H1 (cell line): ENCODE measurements around the gene CES4A. TPM values are rescaled to one million over a fixed set of nuclear protein-coding genes. Genes with fewer than 3 reads are reported as not detected.

ENCODE experiments used
- CTCF ChIA-PET: fragments of 300-600 bp; sonication (Branson Sonifier 250); formaldehyde crosslinking; loops from one replicate; lab custom pipeline; 2021; ENCODE audit not compliant: partially characterized antibody; lab: Charles Lee
- POLR2A ChIA-PET: fragments of 300-600 bp; sonication (Branson Sonifier 250); formaldehyde crosslinking; loops from one replicate; lab custom pipeline; 2021; ENCODE audit warnings: inconsistent platforms; ENCODE audit not compliant: partially characterized antibody; lab: Charles Lee
- DNase-seq, 2 experiments: peaks; one replicate each; pipeline versions ENCODE4 v3.0.0 to v3.0.0-alpha.2; 2010 to 2022; ENCODE audit warnings: low spot score in 2 of 2, low read depth in 1 of 2, mixed read lengths in 1 of 2
- FAIRE-seq: peaks from 2 replicates; lab custom pipeline; 2011; peaks lifted over from hg19 to GRCh38; lab: Jason Lieb, UNC
- H2AFZ ChIP-seq: 2 replicates; pipeline ENCODE4 v1.8.1; 2012; ENCODE audit warnings: low read length, inconsistent platforms
- H2AK5ac ChIP-seq: 2 replicates; pipeline ENCODE4 v1.6.1; 2013; ENCODE audit warnings: low read depth, low read length
- H2BK120ac ChIP-seq: replicated peaks from 2 replicates; pipeline ENCODE3; 2013; ENCODE audit warnings: low read depth, low read length, inconsistent platforms
- H2BK12ac ChIP-seq: 2 replicates; pipeline ENCODE4 v1.6.1; 2013; ENCODE audit warnings: low read depth, low read length
- H2BK15ac ChIP-seq: 2 replicates; pipeline ENCODE4 v1.6.1; 2013; ENCODE audit warnings: low read length
- H2BK20ac ChIP-seq: 2 replicates; pipeline ENCODE4 v1.6.1; 2013; ENCODE audit warnings: low read length
- H2BK5ac ChIP-seq: 2 replicates; pipeline ENCODE4 v1.6.1; 2013; ENCODE audit warnings: low read depth, low read length
- H3K14ac ChIP-seq: 2 replicates; pipeline ENCODE4 v1.6.1; 2013; ENCODE audit warnings: inconsistent platforms; ENCODE audit not compliant: insufficient read length
- H3K18ac ChIP-seq: 2 replicates; pipeline ENCODE4 v1.6.1; 2013; ENCODE audit warnings: low read length; ENCODE audit errors: extremely low read depth
- H3K23ac ChIP-seq: 2 replicates; pipeline ENCODE4 v1.6.1; 2013; ENCODE audit warnings: inconsistent platforms; ENCODE audit not compliant: insufficient read length
- H3K23me2 ChIP-seq: 2 replicates; pipeline ENCODE4 v1.6.1; 2013; ENCODE audit warnings: low read depth, low read length
- H3K27ac ChIP-seq: 2 replicates; pipeline ENCODE4 v1.6.1; 2011; ENCODE audit warnings: low read depth, low read length, inconsistent platforms
- H3K27me3 ChIP-seq, 4 experiments: replicated peaks in 1 of 4; 1 replicate in 1 of 4; 2 replicates in 3 of 4; pipeline versions ENCODE4 v1.6.1 to v1.8.1; 2011 to 2013; ENCODE audit warnings: low read length in 3 of 4, mild to moderate bottlenecking in 3 of 4, inconsistent platforms in 2 of 4, mixed read lengths in 2 of 4, moderate library complexity in 1 of 4; ENCODE audit not compliant: control insufficient read depth in 3 of 4, insufficient read depth in 3 of 4; ENCODE audit errors: extremely low read depth in 1 of 4
- H3K36me3 ChIP-seq, 4 experiments: 2 replicates each; pipeline versions ENCODE4 v1.6.1 to v1.8.1; 2011 to 2013; ENCODE audit warnings: mild to moderate bottlenecking in 4 of 4, low read length in 3 of 4, moderate library complexity in 2 of 4, control low read depth in 1 of 4, inconsistent platforms in 1 of 4; ENCODE audit not compliant: insufficient read depth in 4 of 4, control insufficient read depth in 2 of 4
- H3K4ac ChIP-seq: replicated peaks from 2 replicates; pipeline ENCODE3; 2013; ENCODE audit warnings: low read length, low read depth, mixed read lengths, inconsistent platforms; ENCODE audit not compliant: insufficient read length
- H3K4me1 ChIP-seq, 4 experiments: replicated peaks in 1 of 4; 1 replicate in 1 of 4; 2 replicates in 3 of 4; pipeline versions ENCODE4 v1.6.1 to v1.8.1; 2011 to 2013; ENCODE audit warnings: low read length in 3 of 4, inconsistent platforms in 2 of 4, mixed read lengths in 1 of 4; ENCODE audit not compliant: insufficient read depth in 4 of 4, control insufficient read depth in 3 of 4
- H3K4me2 ChIP-seq, 2 experiments: 2 replicates each; pipeline versions ENCODE4 v1.6.1 to v1.8.1; 2011 to 2013; ENCODE audit warnings: low read depth in 2 of 2, low read length in 2 of 2, control low read depth in 1 of 2, inconsistent platforms in 1 of 2, mild to moderate bottlenecking in 1 of 2; ENCODE audit not compliant: insufficient read depth in 1 of 2
- H3K4me3 ChIP-seq, 4 experiments: fragments of 200-600, 300-600 bp in 1 of 4; sonication (generic), shearing (Covaris generic), sonication (Bioruptor Twin) in 1 of 4; 2 replicates each; pipeline versions ENCODE4 v1.5.1 to v1.8.1; 2011 to 2016; ENCODE audit warnings: low read length in 4 of 4, low read depth in 3 of 4, control low read depth in 2 of 4, inconsistent platforms in 2 of 4, mild to moderate bottlenecking in 2 of 4, mixed read lengths in 1 of 4, moderate library complexity in 1 of 4; ENCODE audit not compliant: insufficient read depth in 2 of 4; ENCODE audit errors: extremely low read depth in 1 of 4
- H3K56ac ChIP-seq: replicated peaks from 2 replicates; pipeline ENCODE3; 2013; ENCODE audit warnings: low read depth, mild to moderate bottlenecking, mixed read lengths, low read length, inconsistent platforms; ENCODE audit not compliant: insufficient read length
- H3K79me1 ChIP-seq: 2 replicates; pipeline ENCODE4 v1.6.1; 2013; ENCODE audit warnings: low read depth, low read length, control low read depth
- H3K79me2 ChIP-seq, 2 experiments: 2 replicates each; pipeline versions ENCODE4 v1.6.1 to v1.8.1; 2012 to 2013; ENCODE audit warnings: low read length in 2 of 2, mild to moderate bottlenecking in 2 of 2, inconsistent platforms in 1 of 2; ENCODE audit not compliant: insufficient read depth in 2 of 2, control insufficient read depth in 1 of 2
- H3K9ac ChIP-seq, 4 experiments: replicated peaks in 1 of 4; 1 replicate in 1 of 4; 2 replicates in 3 of 4; pipeline versions ENCODE4 v1.6.1 to v1.8.1; 2011 to 2013; ENCODE audit warnings: low read depth in 3 of 4, low read length in 3 of 4, control low read depth in 2 of 4, mild to moderate bottlenecking in 2 of 4, moderate library complexity in 2 of 4, inconsistent platforms in 1 of 4; ENCODE audit errors: extremely low read depth in 1 of 4
- H3K9me3 ChIP-seq, 2 experiments: 2 replicates each; pipeline versions ENCODE4 v1.6.1 to v1.8.1; 2012 to 2013; ENCODE audit warnings: mild to moderate bottlenecking in 2 of 2, moderate library complexity in 2 of 2, control low read depth in 1 of 2, inconsistent platforms in 1 of 2, low read depth in 1 of 2, low read length in 1 of 2, mixed read lengths in 1 of 2; ENCODE audit not compliant: insufficient read depth in 2 of 2
- H4K20me1 ChIP-seq, 2 experiments: replicated peaks in 1 of 2; 2 replicates each; pipeline versions ENCODE3 to v1.8.1; 2011 to 2013; ENCODE audit warnings: inconsistent platforms in 2 of 2, low read length in 2 of 2, mild to moderate bottlenecking in 1 of 2; ENCODE audit not compliant: insufficient read depth in 2 of 2, control insufficient read depth in 1 of 2
- H4K5ac ChIP-seq: 2 replicates; pipeline ENCODE4 v1.6.1; 2013; ENCODE audit warnings: low read length, low read depth, mixed read lengths, inconsistent platforms; ENCODE audit not compliant: insufficient read length
- H4K8ac ChIP-seq: 2 replicates; pipeline ENCODE4 v1.8.0; 2013; ENCODE audit warnings: mild to moderate bottlenecking, moderate library complexity, low read length, inconsistent platforms; ENCODE audit not compliant: insufficient read depth; ENCODE audit errors: extremely low read depth
- H4K91ac ChIP-seq: replicated peaks from 2 replicates; pipeline ENCODE3; 2013; ENCODE audit warnings: low read length, mixed read lengths, inconsistent platforms; ENCODE audit not compliant: insufficient read length
- CHD1 ChIP-seq: IDR thresholded peaks from 2 replicates; pipeline ENCODE4 v1.6.1; 2012; ENCODE audit warnings: low read depth, low read length, improper control_type of control experiment
- TAF1 ChIP-seq: IDR thresholded peaks from 2 replicates; pipeline ENCODE4 v1.6.1; 2011; ENCODE audit warnings: mild to moderate bottlenecking, low read depth, low read length
- WGBS, 2 experiments: shearing (Covaris generic) in 1 of 2; methylation state at CpG; one replicate each; pipeline versions ENCODE4 v1.1.6 to v1.1.7; 2013 to 2015; ENCODE audit warnings: low lambda C conversion rate in 2 of 2, mixed read lengths in 2 of 2, inconsistent platforms in 1 of 2, low coverage in 1 of 2, missing lambda C conversion rate in 1 of 2; ENCODE audit not compliant: insufficient replicate concordance in 2 of 2, insufficient coverage in 1 of 2, insufficient read length in 1 of 2; ENCODE audit errors: extremely low coverage in 1 of 2, missing lambda C conversion rate in 1 of 2; 5-methylcytosine and 5-hydroxymethylcytosine counted together
- polyA plus RNA-seq, 7 experiments: library from polyadenylated mRNA; depleted of rRNA in 3 of 7; stranded (reverse) in 5 of 7; unstranded in 2 of 7; fragments of >200 nt in 5 of 7; fragments of 200-250 nt in 2 of 7; gene quantifications; 1 replicate in 5 of 7; 2 replicates in 1 of 7; 4 replicates in 1 of 7; pipeline versions ENCODE4 v1.2.1 to v1.2.3, GENCODE V29; 2011 to 2013; ENCODE audit warnings: missing spikeins in 2 of 7, mixed read lengths in 2 of 7
- total RNA-seq: library from RNA; stranded (reverse); fragmentation: NEBNext Ultra II Directional; extraction: Animal tissue kit (Norgen Biotek cat#: 25700); gene quantifications from 2 replicates; pipeline ENCODE4 v1.2.1, GENCODE V29; 2021

The CES4A gene
- total and polyA plus RNA-seq, 2 of the 8 experiments (the other 6 are each of a cell fraction or from before 2014, with no cell fraction given), result 0.93 to 1.5 TPM

DNA sequence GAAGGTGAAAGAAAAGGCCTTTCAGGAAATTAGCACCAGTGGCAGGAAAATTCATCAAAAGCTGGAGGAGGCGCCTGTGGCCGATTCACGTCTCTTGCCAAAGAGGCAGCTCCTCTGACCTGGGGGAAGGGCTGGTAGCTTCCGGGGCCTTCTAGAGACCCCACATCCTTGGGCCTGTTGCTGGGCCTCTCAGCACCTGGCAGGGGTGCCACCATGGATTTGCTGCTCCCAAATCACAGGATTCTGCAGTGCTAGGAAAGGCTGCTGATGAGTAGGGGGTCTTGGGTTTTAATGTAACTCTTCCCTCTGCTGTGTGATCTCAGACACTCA is 29.0 kb downstream of the CES4A start:
- no peak overlapping the region for H3K4ac ChIP-seq
- FAIRE-seq (no peak), DNase-seq (no peak)
- H3K4me2 ChIP-seq, result no peak overlapping the region
- H3K27ac ChIP-seq, result no peak overlapping the region
- no peaks in the 10 kb centered on the region for H3K9me3 ChIP-seq
- no peak overlapping the region for H3K18ac ChIP-seq
- 80% methylated on average over 4 of the region's 4 CpGs; no CpG with 5 or more reads in 1 of the 2 experiments for WGBS, 2 experiments
- no peak overlapping the region for H2BK120ac ChIP-seq
- H3K27me3 ChIP-seq, result peaks cover 16 to 37% (median 28%) of the 10 kb centered on the region in 4 experiments
- no peak overlapping the region for H4K8ac ChIP-seq
- H4K91ac ChIP-seq, result no peak overlapping the region
- no peak overlapping the region for H2AK5ac ChIP-seq
- no peak overlapping the region for H2BK12ac ChIP-seq
- H3K23me2 ChIP-seq, result peaks cover 11% of the 10 kb centered on the region; the same call in 1 of the 2 replicates
- no peak overlapping the region for H3K14ac ChIP-seq
- no peak overlapping the region for H4K5ac ChIP-seq
- H2BK5ac ChIP-seq, result no peak overlapping the region
- H3K4me3 ChIP-seq, result no peak overlapping the region
- no peak overlapping the region for H3K9ac ChIP-seq
- peaks cover 0 to 6% (median 4%) of the 10 kb centered on the region in 4 experiments; a peak in 4 of 7 replicates for H3K4me1 ChIP-seq
- ChIA-PET CTCF (interaction anchor here (0.5 to 10.2 kb wide), 37 partner anchors 10 to 427 kb away, joined by 3 to 164 read pairs (median 6); partner anchors contain the start of genes B3GNT9, CBFB, CES3 and CES4A), POLR2A (interaction anchor here (0.6 kb wide), 1 partner anchor 89 kb away, joined by 3 read pairs; no protein-coding TSS in a partner anchor)
- TF ChIP-seq CHD1 (no peak), TAF1 (no peak)
- H2BK20ac ChIP-seq, result no peak overlapping the region
- no peaks in the 10 kb centered on the region for H3K36me3 ChIP-seq
- H2BK15ac ChIP-seq, result no peak overlapping the region
- no peak overlapping the region for H3K23ac ChIP-seq
- H3K56ac ChIP-seq, result no peak overlapping the region
- H3K79me2 ChIP-seq, result no peaks in the 10 kb centered on the region
- no peaks in the 10 kb centered on the region for H3K79me1 ChIP-seq
- no peak overlapping the region for H2AFZ ChIP-seq
- H4K20me1 ChIP-seq, result no peaks in the 10 kb centered on the region
